ENCODE measurements around the gene ZFP57. TPM values are rescaled to one million over a fixed set of nuclear protein-coding genes. Genes with fewer than 3 reads are reported as not detected.

The ZFP57 gene
- total and polyA plus RNA-seq, 7 donors = 0.03 TPM; not detected in 6

- peaks cover 0 to 11% (median 7%) of the 10 kb centered on the region in 4 donors for H3K4me1 ChIP-seq
- H3K36me3 ChIP-seq = no peaks in the 10 kb centered on the region
- DNase-seq = no peak
- H3K27ac ChIP-seq = no peak overlapping the region
- H3K9me3 ChIP-seq = no peaks in the 10 kb centered on the region
- 91 to 96% methylated on average over 9 of the region's 9 CpGs for WGBS, 2 donors
- no peaks in the 10 kb centered on the region for H3K27me3 ChIP-seq
- intact Hi-C loops (cut with DNase I) = no loop called here
- no peak overlapping the region for H3K4me3 ChIP-seq
- TF ChIP-seq POLR2A (IDR thresholded peaks at IDR 0.05) (no peak), CTCF (IDR thresholded peaks at IDR 0.05) (no peak), POLR2AphosphoS5 (IDR thresholded peaks at IDR 0.05) (no peak), EP300 (IDR thresholded peaks at IDR 0.05) (no peak)
Measured at GRCh38 chr6:29637247-29637646, 43.7 kb downstream of the ZFP57 start.

GRCh38 chr6:29633534-29633905 lies 47.4 kb downstream of the ZFP57 start:
- no peaks in the 10 kb centered on the region for H3K9me3 ChIP-seq
- H3K4me1 ChIP-seq = peaks cover 0 to 31% (median 28%) of the 10 kb centered on the region in 4 donors
- 6 to 11% methylated on average over 9 of the region's 9 CpGs for WGBS, 2 donors
- H3K27ac ChIP-seq = peak overlapping the region; percentile 88 to 90 (median 89)
- no peaks in the 10 kb centered on the region for H3K27me3 ChIP-seq
- H3K36me3 ChIP-seq = no peaks in the 10 kb centered on the region
- H3K4me3 ChIP-seq = peak overlapping the region; percentile 76 to 89 (median 79)
- TF ChIP-seq CTCF (IDR thresholded peaks at IDR 0.05) (no peak), EP300 (IDR thresholded peaks at IDR 0.05) (no peak), POLR2AphosphoS5 (IDR thresholded peaks at IDR 0.05) (no peak), POLR2A (IDR thresholded peaks at IDR 0.05) (no peak)
- intact Hi-C loops (cut with DNase I) = loop anchor here (2.0 to 5.0 kb wide), 2 partner anchors 17 to 114 kb away; no protein-coding TSS in a partner anchor
- peak; percentile 66 for DNase-seq

GRCh38 chr6:29632789-29633533 lies 48.0 kb downstream of the ZFP57 start, which contains the start of gene GABBR1:
GABBR1 (minus strand) TSS chr6:29633183; CDS start chr6:29632385, 798 bp downstream.
- 1 to 2% methylated on average over 57 of the region's 57 CpGs for WGBS, 2 donors
- TF ChIP-seq CTCF (IDR thresholded peaks at IDR 0.05) (no peak), EP300 (IDR thresholded peaks at IDR 0.05) (no peak), POLR2AphosphoS5 (IDR thresholded peaks at IDR 0.05) (peak; percentile 74 to 94 (median 82)), POLR2A (IDR thresholded peaks at IDR 0.05) (peak; percentile 4 to 74)
- Histone ChIP-seq H3K4me3 (peak within 1 kb of the TSS; percentile 76 to 89 (median 79)), H3K27me3 (no peaks in the 10 kb centered on the region), H3K36me3 (no peaks in the 10 kb centered on the region), H3K27ac (peak within 1 kb of the TSS; percentile 88 to 90 (median 89)), H3K4me1 (peaks cover 0 to 36% (median 31%) of the 10 kb centered on the region in 4 donors), H3K9me3 (no peaks in the 10 kb centered on the region)
- DNase-seq = peak; percentile 96
- intact Hi-C loops (cut with DNase I) = loop anchor here (2.0 to 5.0 kb wide), 2 partner anchors 18 to 114 kb away; no protein-coding TSS in a partner anchor

GRCh38 chr6:29631860-29632731 lies 48.9 kb downstream of the ZFP57 start:
- no peaks in the 10 kb centered on the region for H3K36me3 ChIP-seq
- DNase-seq = peak; percentile 91
- H3K9me3 ChIP-seq = no peaks in the 10 kb centered on the region

More at GRCh38 chr6:29631860-29632731, 48.9 kb downstream of the ZFP57 start:
- peak overlapping the region; percentile 76 to 89 (median 79) for H3K4me3 ChIP-seq
- TF ChIP-seq EP300 (IDR thresholded peaks at IDR 0.05) = no peak
- TF ChIP-seq POLR2AphosphoS5 (IDR thresholded peaks at IDR 0.05) = no peak
- no peak for TF ChIP-seq POLR2A (IDR thresholded peaks at IDR 0.05)
- TF ChIP-seq CTCF (IDR thresholded peaks at IDR 0.05) = no peak
- intact Hi-C loops (cut with DNase I) = loop anchor here (2.0 to 5.0 kb wide), 2 partner anchors 19 to 115 kb away; no protein-coding TSS in a partner anchor
- WGBS, 2 donors = 3% methylated on average over 52 to 53 of the region's 53 CpGs
- peak overlapping the region; percentile 88 to 90 (median 89) for H3K27ac ChIP-seq
- peaks cover 0 to 43% (median 38%) of the 10 kb centered on the region in 4 donors for H3K4me1 ChIP-seq
- H3K27me3 ChIP-seq = no peaks in the 10 kb centered on the region
